Endothelial cell of umbilical vein (primary cell): ENCODE measurements around the gene P2RY8.

Experiments used
- CTCF ChIP-seq, 2 donors: IDR thresholded peaks; 1 replicate in 1 of 2; 2 replicates in 1 of 2; pipeline ENCODE4 v1.5.1; 2011; ENCODE audit warnings: low read length in 2 of 2, mild to moderate bottlenecking in 2 of 2, moderate library complexity in 2 of 2, control low read depth in 1 of 2, inconsistent platforms in 1 of 2, low read depth in 1 of 2; ENCODE audit not compliant: insufficient read depth in 1 of 2; ENCODE audit errors: extremely low read depth in 1 of 2
- EZH2 ChIP-seq: IDR thresholded peaks from 2 replicates; pipeline ENCODE4 v1.6.1; 2012; ENCODE audit warnings: borderline replicate concordance, low read depth, mild to moderate bottlenecking, moderate library complexity, low read length, inconsistent platforms; ENCODE audit not compliant: severe bottlenecking
- MAX ChIP-seq: IDR thresholded peaks from 2 replicates; pipeline ENCODE4 v1.6.1; 2011; ENCODE audit not compliant: insufficient read depth, insufficient read length
- POLR2A ChIP-seq: IDR thresholded peaks from 2 replicates; pipeline ENCODE4 v1.6.1; 2012; ENCODE audit warnings: low read depth, mild to moderate bottlenecking, control low read depth, low read length
- POLR2AphosphoS5 ChIP-seq: IDR thresholded peaks from 2 replicates; pipeline ENCODE4 v1.6.1; 2012; ENCODE audit warnings: low read depth, mild to moderate bottlenecking, control low read depth, low read length, moderate library complexity; ENCODE audit not compliant: insufficient read depth

- TF ChIP-seq POLR2A (no peak), CTCF (IDR thresholded peaks at IDR 0.05; ENCODE audit: extremely low read depth in 1 of 2, insufficient read depth in 1 of 2, low read depth in 1 of 2, low read length in 2 of 2) (no peak), POLR2AphosphoS5 (no peak), MAX (no peak), EZH2 (no peak)
Observed at GRCh38 chrX:1462596-1463251, 74.3 kb downstream of the P2RY8 start.
